Left ventricle myocardium inferior (tissue), 1 donor: Measurements from ENCODE around the gene PRRC2B. TPM values are rescaled to one million over a fixed set of nuclear protein-coding genes. Genes with fewer than 3 reads are reported as not detected.
A peak's percentile ranks its signal among the peaks of the same experiment; 100 is the strongest.

Experiments
- DNase-seq: peaks from one replicate; pipeline ENCODE4 v3.0.0-alpha.2; 2020
- H3K27ac ChIP-seq: fragments of 200-600 bp; replicated peaks from 2 replicates; pipeline ENCODE4 v1.8.0; 2021
- H3K27me3 ChIP-seq: fragments of 200-600 bp; 2 replicates; pipeline ENCODE4 v1.8.0; 2021; ENCODE audit warnings: low read depth
- H3K36me3 ChIP-seq: fragments of 200-600 bp; 2 replicates; pipeline ENCODE4 v1.8.0; 2021
- H3K4me1 ChIP-seq: fragments of 200-600 bp; 2 replicates; pipeline ENCODE4 v1.8.0; 2021
- H3K4me3 ChIP-seq: fragments of 200-600 bp; 2 replicates; pipeline ENCODE4 v1.8.0; 2021; ENCODE audit warnings: mild to moderate bottlenecking, moderate library complexity
- H3K9me3 ChIP-seq: fragments of 200-600 bp; replicated peaks from 2 replicates; pipeline ENCODE4 v1.8.0; 2021
- CTCF ChIP-seq: fragments of 200-600 bp; IDR thresholded peaks from 2 replicates; pipeline ENCODE4 v1.8.0; 2021; ENCODE audit warnings: antibody characterized with exemption, mild to moderate bottlenecking, borderline replicate concordance
- intact Hi-C: fragments of 100-400 bp; cut with micrococcal nuclease; formaldehyde crosslinking; loops from one replicate; pipeline ENCODE4 v1.11.0; 2022
- total RNA-seq: library from RNA; stranded (reverse); fragmentation: NEBNext Ultra II Directional; extraction: Animal tissue kit (Norgen Biotek cat#: 25700); gene quantifications from one replicate; pipeline ENCODE4 v1.2.1, GENCODE V29; 2021
- donor health status: DM: no; HTN: yes; CAD: no; lungs with severe emphysema.

The PRRC2B gene
- total RNA-seq, 1 donor from 2014 or later: 109 TPM

GRCh38 chr9:131382850-131383729 lies 10.8 kb upstream of the PRRC2B start:
- intact Hi-C loops: no loop called here
- peak; percentile 46 for DNase-seq
- Histone ChIP-seq H3K9me3 (no peaks in the 10 kb centered on the region), H3K27me3 (no peaks in the 10 kb centered on the region), H3K27ac (peak overlapping the region; percentile 87), H3K4me1 (peaks cover 19% of the 10 kb centered on the region), H3K4me3 (peak overlapping the region; percentile 22), H3K36me3 (no peaks in the 10 kb centered on the region)
- TF ChIP-seq CTCF: no peak

GRCh38 chr9:131385296-131385695 lies 8.6 kb upstream of the PRRC2B start:
- no peak for DNase-seq
- Histone ChIP-seq H3K27me3 (no peaks in the 10 kb centered on the region), H3K36me3 (no peaks in the 10 kb centered on the region), H3K9me3 (no peaks in the 10 kb centered on the region), H3K4me3 (no peak overlapping the region), H3K27ac (no peak overlapping the region), H3K4me1 (peaks cover 19% of the 10 kb centered on the region)
- intact Hi-C loops: no loop called here
- TF ChIP-seq CTCF: no peak

GRCh38 chr9:131386281-131386680 lies 7.6 kb upstream of the PRRC2B start:
- Histone ChIP-seq H3K9me3 (no peaks in the 10 kb centered on the region), H3K27ac (no peak overlapping the region), H3K4me3 (no peak overlapping the region), H3K36me3 (no peaks in the 10 kb centered on the region), H3K4me1 (peaks cover 19% of the 10 kb centered on the region), H3K27me3 (no peaks in the 10 kb centered on the region)
- intact Hi-C loops: no loop called here
- TF ChIP-seq CTCF: no peak
- no peak for DNase-seq

GRCh38 chr9:131387394-131387793 lies 6.5 kb upstream of the PRRC2B start:
- H3K4me1 ChIP-seq: peaks cover 17% of the 10 kb centered on the region
- H3K4me3 ChIP-seq: no peak overlapping the region
- no peak for TF ChIP-seq CTCF
- intact Hi-C loops: no loop called here
- H3K36me3 ChIP-seq: no peaks in the 10 kb centered on the region
- no peaks in the 10 kb centered on the region for H3K9me3 ChIP-seq
- no peak for DNase-seq
- H3K27me3 ChIP-seq: no peaks in the 10 kb centered on the region
- no peak overlapping the region for H3K27ac ChIP-seq

- Histone ChIP-seq H3K27me3 (no peaks in the 10 kb centered on the region), H3K4me3 (no peak overlapping the region), H3K27ac (peak overlapping the region; percentile 48), H3K4me1 (peaks cover 24% of the 10 kb centered on the region), H3K36me3 (no peaks in the 10 kb centered on the region), H3K9me3 (no peaks in the 10 kb centered on the region)
- TF ChIP-seq CTCF: no peak
- no peak for DNase-seq
- intact Hi-C loops: no loop called here
These were observed 2.9 kb upstream of the PRRC2B start for GRCh38 chr9:131391020-131391419.
